Astrocyte (in vitro differentiated cells and primary cell): ENCODE data around the gene STAC2. TPM values are rescaled to one million over a fixed set of nuclear protein-coding genes. Genes with fewer than 3 reads are reported as not detected.
A peak's percentile ranks its signal among the peaks of the same experiment; 100 is the strongest.

Source experiments
- DNase-seq: peaks from one replicate; pipeline ENCODE4 v3.0.0-alpha.2; 2010; ENCODE audit warnings: low read depth
- FAIRE-seq: peaks from 2 replicates; lab custom pipeline; 2011; peaks lifted over from hg19 to GRCh38; lab: Jason Lieb, UNC
- H2AFZ ChIP-seq: 2 replicates; pipeline ENCODE4 v1.6.0; 2012; ENCODE audit warnings: low read depth, low read length, inconsistent platforms
- H3K27ac ChIP-seq: 2 replicates; pipeline ENCODE4 v1.5.1; 2011; ENCODE audit warnings: low read depth, low read length, inconsistent platforms
- H3K27me3 ChIP-seq: 2 replicates; pipeline ENCODE4 v1.6.0; 2011; ENCODE audit warnings: low read length, inconsistent platforms; ENCODE audit not compliant: insufficient read depth
- H3K36me3 ChIP-seq: 2 replicates; pipeline ENCODE4 v1.5.1; 2011; ENCODE audit warnings: low read length, inconsistent platforms; ENCODE audit not compliant: insufficient read depth
- H3K4me1 ChIP-seq: 2 replicates; pipeline ENCODE4 v1.5.1; 2011; ENCODE audit warnings: low read length, inconsistent platforms; ENCODE audit not compliant: insufficient read depth
- H3K4me2 ChIP-seq: 2 replicates; pipeline ENCODE4 v1.6.0; 2012; ENCODE audit warnings: low read length, inconsistent platforms
- H3K4me3 ChIP-seq: 2 replicates; pipeline ENCODE4 v1.5.1; 2011; ENCODE audit warnings: low read depth, mild to moderate bottlenecking, low read length, inconsistent platforms; ENCODE audit not compliant: insufficient read depth
- H3K79me2 ChIP-seq: 2 replicates; pipeline ENCODE4 v1.6.0; 2012; ENCODE audit warnings: mild to moderate bottlenecking, low read length, inconsistent platforms; ENCODE audit not compliant: insufficient read depth
- H3K9ac ChIP-seq: 2 replicates; pipeline ENCODE4 v1.6.0; 2012; ENCODE audit warnings: mild to moderate bottlenecking, low read length, inconsistent platforms
- H3K9me3 ChIP-seq: 2 replicates; pipeline ENCODE4 v1.5.1; 2012; ENCODE audit warnings: low read depth, mild to moderate bottlenecking, low read length, inconsistent platforms; ENCODE audit not compliant: insufficient read depth
- H4K20me1 ChIP-seq: 2 replicates; pipeline ENCODE4 v1.6.0; 2012; ENCODE audit warnings: low read length, inconsistent platforms; ENCODE audit not compliant: insufficient read depth
- H3K27ac Mint-ChIP-seq: one replicate; pipeline ENCODE4 v1.8.0; 2021; ENCODE audit warnings: mild to moderate bottlenecking, mixed read lengths; ENCODE audit not compliant: unreplicated experiment
- H3K27me3 Mint-ChIP-seq: one replicate; pipeline ENCODE4 v1.8.0; 2021; ENCODE audit warnings: low read depth, mixed read lengths; ENCODE audit not compliant: unreplicated experiment
- H3K36me3 Mint-ChIP-seq: one replicate; pipeline ENCODE4 v1.8.0; 2021; ENCODE audit warnings: low read depth, mixed read lengths; ENCODE audit not compliant: unreplicated experiment
- H3K4me1 Mint-ChIP-seq: one replicate; pipeline ENCODE4 v1.8.0; 2021; ENCODE audit warnings: low read depth, mixed read lengths; ENCODE audit not compliant: unreplicated experiment
- H3K4me3 Mint-ChIP-seq: one replicate; pipeline ENCODE4 v1.8.0; 2021; ENCODE audit warnings: mild to moderate bottlenecking, moderate library complexity, mixed read lengths; ENCODE audit not compliant: unreplicated experiment
- H3K9me3 Mint-ChIP-seq: one replicate; pipeline ENCODE4 v1.8.0; 2021; ENCODE audit warnings: mild to moderate bottlenecking, mixed read lengths; ENCODE audit not compliant: unreplicated experiment
- EZH2 ChIP-seq: IDR thresholded peaks from 2 replicates; pipeline ENCODE4 v1.6.1; 2012; ENCODE audit warnings: mild to moderate bottlenecking, low read length, inconsistent platforms; ENCODE audit not compliant: insufficient read depth
- total RNA-seq: library from RNA; stranded (reverse); gene quantifications from 2 replicates; pipeline ENCODE4 v1.2.1, GENCODE V29; 2021
- TF ChIP-seq, protein P1 (sequence below): IDR thresholded peaks from 2 replicates; pipeline ENCODE4 v1.5.1; 2011; ENCODE audit warnings: low read depth, mild to moderate bottlenecking, inconsistent platforms, low read length, moderate library complexity; ENCODE audit not compliant: insufficient read depth

STAC2 gene
- total RNA-seq, 1 donor from 2014 or later: not detected

DNA sequence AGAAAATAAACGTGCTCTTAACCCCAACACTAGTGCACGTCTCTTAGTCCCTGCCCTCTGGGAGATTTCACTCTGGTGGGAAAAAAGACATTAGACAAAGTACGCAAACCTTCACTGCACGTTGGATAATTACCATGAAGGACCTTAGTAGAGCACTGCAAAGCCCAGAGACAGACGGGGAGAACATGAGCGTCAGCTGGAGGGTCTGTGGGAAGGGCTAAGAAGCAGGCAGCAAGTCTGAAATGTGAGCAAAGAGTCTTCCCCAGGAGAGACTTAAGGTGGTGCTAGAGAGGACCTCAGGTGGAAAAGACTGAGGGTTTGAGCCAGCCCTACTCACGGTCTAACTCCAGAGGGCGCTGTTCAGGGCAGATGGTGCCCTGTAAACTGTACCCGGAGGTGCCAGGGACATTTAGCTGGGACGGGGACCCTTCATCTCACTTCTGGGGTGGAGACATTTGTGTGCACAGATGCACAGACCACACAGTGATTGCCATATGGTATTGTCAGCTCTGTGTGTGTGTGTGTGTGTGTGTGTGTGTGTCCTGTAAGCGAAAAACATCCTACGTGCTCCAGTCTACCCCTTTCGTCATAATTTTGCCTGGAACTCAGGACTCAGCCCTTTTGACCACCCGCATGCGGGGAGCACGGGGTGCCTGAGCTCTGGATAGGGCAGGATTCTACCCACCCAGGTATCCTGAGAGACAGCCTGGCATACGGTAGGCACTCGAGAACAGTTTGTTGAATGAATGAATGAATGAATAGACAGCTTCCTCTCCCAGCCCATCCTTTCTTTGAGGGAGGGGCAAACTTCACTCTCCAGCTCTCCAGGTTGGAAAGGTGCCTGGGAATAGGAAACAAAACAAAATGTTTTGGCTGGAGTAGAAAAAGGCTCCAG is 10.1 kb upstream of the STAC2 start:
- Histone ChIP-seq H3K4me3 (no peak overlapping the region), H4K20me1 (no peaks in the 10 kb centered on the region), H3K4me2 (no peak overlapping the region), H3K79me2 (no peaks in the 10 kb centered on the region), H3K9me3 (no peaks in the 10 kb centered on the region), H3K27me3 (peaks cover 3% of the 10 kb centered on the region), H3K27ac (no peak overlapping the region), H2AFZ (no peak overlapping the region), H3K36me3 (no peaks in the 10 kb centered on the region), H3K9ac (no peak overlapping the region), H3K4me1 (peaks cover 11% of the 10 kb centered on the region)
- DNase-seq (peak; percentile 35), FAIRE-seq (no peak)
- no peak overlapping the region for H3K27ac Mint-ChIP-seq
- peaks cover 31% of the 10 kb centered on the region for H3K27me3 Mint-ChIP-seq
- peaks cover 3% of the 10 kb centered on the region for H3K4me1 Mint-ChIP-seq
- H3K4me3 Mint-ChIP-seq: no peak overlapping the region
- TF ChIP-seq, protein P1, sequence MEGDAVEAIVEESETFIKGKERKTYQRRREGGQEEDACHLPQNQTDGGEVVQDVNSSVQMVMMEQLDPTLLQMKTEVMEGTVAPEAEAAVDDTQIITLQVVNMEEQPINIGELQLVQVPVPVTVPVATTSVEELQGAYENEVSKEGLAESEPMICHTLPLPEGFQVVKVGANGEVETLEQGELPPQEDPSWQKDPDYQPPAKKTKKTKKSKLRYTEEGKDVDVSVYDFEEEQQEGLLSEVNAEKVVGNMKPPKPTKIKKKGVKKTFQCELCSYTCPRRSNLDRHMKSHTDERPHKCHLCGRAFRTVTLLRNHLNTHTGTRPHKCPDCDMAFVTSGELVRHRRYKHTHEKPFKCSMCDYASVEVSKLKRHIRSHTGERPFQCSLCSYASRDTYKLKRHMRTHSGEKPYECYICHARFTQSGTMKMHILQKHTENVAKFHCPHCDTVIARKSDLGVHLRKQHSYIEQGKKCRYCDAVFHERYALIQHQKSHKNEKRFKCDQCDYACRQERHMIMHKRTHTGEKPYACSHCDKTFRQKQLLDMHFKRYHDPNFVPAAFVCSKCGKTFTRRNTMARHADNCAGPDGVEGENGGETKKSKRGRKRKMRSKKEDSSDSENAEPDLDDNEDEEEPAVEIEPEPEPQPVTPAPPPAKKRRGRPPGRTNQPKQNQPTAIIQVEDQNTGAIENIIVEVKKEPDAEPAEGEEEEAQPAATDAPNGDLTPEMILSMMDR: peak; percentile 77
- no peak for TF ChIP-seq EZH2
- no peaks in the 10 kb centered on the region for H3K9me3 Mint-ChIP-seq
- no peaks in the 10 kb centered on the region for H3K36me3 Mint-ChIP-seq

DNA sequence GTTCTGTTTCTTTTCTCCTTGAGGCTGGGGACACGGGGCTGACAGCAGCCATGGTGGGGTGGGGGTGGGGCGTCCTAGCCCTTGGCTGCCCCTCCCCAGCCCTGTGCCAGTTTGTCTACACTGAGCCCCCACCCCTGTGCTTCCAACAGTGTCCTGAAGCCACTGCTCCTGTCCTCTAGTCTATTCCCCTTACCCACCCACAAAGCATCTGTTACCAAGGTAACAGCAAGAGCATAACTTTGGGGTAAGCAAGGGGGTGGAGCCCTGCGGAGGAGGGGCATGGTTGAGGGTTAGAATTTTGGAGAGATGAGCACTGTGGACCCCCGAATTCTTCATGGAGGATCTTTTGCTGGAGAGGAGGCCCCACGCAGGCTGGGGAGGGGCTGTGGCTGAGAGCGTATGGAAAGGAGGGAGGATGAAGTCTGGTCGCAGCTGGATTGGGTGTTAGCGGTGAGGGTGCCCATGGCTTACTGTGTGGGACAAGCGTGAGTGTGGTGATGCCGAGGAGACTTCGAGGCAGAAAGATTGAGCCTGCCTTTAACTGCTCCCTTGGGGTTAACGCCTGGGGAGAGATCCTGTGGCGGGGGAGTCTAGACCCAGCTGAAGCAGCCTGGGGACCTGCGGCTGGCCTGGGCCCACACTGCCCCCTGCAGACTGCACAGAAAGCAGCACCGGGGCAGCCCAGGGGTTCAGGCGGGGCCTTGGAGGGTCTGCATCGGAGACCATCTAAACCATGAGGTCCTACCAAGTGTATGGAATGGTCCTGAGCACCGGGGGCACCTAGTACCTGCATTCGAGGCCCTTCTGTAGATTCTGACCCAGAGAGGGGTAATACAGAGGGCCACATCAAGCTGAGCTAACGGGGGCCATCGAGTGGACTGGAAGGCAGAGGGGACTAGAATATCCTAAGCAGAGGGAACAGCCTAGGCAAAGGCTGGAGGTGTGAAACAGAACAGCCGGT is 6.1 kb upstream of the STAC2 start:
- no peaks in the 10 kb centered on the region for H3K36me3 ChIP-seq
- Mint-ChIP-seq H3K9me3 (no peaks in the 10 kb centered on the region), H3K4me1 (peaks cover 11% of the 10 kb centered on the region), H3K36me3 (no peaks in the 10 kb centered on the region), H3K27ac (no peak overlapping the region), H3K4me3 (no peak overlapping the region), H3K27me3 (peaks cover 17% of the 10 kb centered on the region)
- H3K79me2 ChIP-seq: no peaks in the 10 kb centered on the region
- peak overlapping the region; percentile 56 for H2AFZ ChIP-seq
- H3K27ac ChIP-seq: no peak overlapping the region
- no peaks in the 10 kb centered on the region for H3K9me3 ChIP-seq
- H3K9ac ChIP-seq: peak overlapping the region; percentile 3
- H3K4me2 ChIP-seq: peak overlapping the region; percentile 65
- FAIRE-seq: no peak
- no peak for DNase-seq
- H4K20me1 ChIP-seq: no peaks in the 10 kb centered on the region
- no peak overlapping the region for H3K4me3 ChIP-seq
- H3K27me3 ChIP-seq: no peaks in the 10 kb centered on the region
- peaks cover 12% of the 10 kb centered on the region for H3K4me1 ChIP-seq
- TF ChIP-seq EZH2: no peak
- TF ChIP-seq, protein P1: peak; percentile 53
